Right renal cortex interstitium (tissue), 3 donors: ENCODE data around the gene CHRM1. TPM values are rescaled to one million over a fixed set of nuclear protein-coding genes. Genes with fewer than 3 reads are reported as not detected.
"Not testable (repeated sequence)": the region's sequence is repeated elsewhere in the genome, so short reads cannot be mapped to it uniquely, and the experiment has no call there.

ENCODE experiments used
- DNase-seq, 3 donors: peaks; one replicate each; pipeline ENCODE4 v3.0.0-alpha.2; 2013; ENCODE audit warnings: low read depth in 3 of 3, low spot score in 2 of 3
- polyA plus RNA-seq, 3 donors: library from polyadenylated mRNA; unstranded; fragments of 120-200 nt; gene quantifications; one replicate each; pipeline ENCODE4 v1.2.1, GENCODE V29; 2013; ENCODE audit not compliant: insufficient read length in 3 of 3

The CHRM1 gene, protein sequence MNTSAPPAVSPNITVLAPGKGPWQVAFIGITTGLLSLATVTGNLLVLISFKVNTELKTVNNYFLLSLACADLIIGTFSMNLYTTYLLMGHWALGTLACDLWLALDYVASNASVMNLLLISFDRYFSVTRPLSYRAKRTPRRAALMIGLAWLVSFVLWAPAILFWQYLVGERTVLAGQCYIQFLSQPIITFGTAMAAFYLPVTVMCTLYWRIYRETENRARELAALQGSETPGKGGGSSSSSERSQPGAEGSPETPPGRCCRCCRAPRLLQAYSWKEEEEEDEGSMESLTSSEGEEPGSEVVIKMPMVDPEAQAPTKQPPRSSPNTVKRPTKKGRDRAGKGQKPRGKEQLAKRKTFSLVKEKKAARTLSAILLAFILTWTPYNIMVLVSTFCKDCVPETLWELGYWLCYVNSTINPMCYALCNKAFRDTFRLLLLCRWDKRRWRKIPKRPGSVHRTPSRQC
- polyA plus RNA-seq, result under 1 TPM in 2 of 3 donors, not detected in 1; 0.04 to 0.15 TPM

DNA sequence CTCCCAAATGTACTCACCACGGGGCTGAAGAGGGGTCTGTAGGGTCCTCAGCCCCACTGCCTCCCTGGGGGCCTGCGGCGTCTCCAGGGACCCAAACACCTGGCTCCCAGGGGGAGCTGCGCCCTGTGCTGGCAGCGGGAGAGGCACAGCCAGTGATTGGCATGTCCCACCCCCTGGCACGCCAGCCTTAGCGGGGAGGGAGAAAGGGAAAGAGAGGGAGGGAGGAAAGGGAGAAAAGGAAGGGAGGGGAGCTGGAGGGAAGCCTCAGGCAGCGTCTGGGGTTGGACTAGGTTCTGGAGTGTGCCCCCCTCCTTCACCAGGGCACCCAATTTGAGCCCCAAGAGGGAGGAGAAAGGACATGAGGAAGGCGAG, at the start of gene CHRM1:
Gene CHRM1 (minus strand): TSS at position 163 of the 372 bp plus-strand sequence. CDS start 10,263 bp downstream, outside the sequence.
- no peak for DNase-seq

DNA sequence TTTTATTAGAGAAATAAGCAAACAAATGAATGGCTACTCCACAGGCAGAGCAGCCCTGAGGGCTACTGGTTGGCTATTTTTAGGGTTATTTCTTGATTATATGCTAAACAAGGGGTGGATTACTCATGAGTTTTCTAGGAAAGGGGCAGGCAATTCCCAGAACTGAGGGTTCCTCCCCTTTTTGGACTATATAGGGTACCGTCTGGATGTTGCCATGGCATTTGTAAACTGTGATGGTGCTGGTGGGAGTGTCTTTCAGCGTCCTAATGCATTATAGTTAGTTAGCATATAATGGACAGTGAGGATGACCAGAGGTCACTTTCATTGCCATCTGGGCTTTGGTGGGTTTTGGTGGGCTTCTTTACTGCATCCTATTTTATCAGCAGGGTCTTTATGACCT, 44.4 kb upstream of the CHRM1 start:
- no peak for DNase-seq

- DNase-seq, result no peak
Observed at GRCh38 chr11:62962391-62962790, 41.2 kb upstream of the CHRM1 start.

- no peak for DNase-seq
Observed at GRCh38 chr11:62961017-62961570, 39.9 kb upstream of the CHRM1 start.

DNA sequence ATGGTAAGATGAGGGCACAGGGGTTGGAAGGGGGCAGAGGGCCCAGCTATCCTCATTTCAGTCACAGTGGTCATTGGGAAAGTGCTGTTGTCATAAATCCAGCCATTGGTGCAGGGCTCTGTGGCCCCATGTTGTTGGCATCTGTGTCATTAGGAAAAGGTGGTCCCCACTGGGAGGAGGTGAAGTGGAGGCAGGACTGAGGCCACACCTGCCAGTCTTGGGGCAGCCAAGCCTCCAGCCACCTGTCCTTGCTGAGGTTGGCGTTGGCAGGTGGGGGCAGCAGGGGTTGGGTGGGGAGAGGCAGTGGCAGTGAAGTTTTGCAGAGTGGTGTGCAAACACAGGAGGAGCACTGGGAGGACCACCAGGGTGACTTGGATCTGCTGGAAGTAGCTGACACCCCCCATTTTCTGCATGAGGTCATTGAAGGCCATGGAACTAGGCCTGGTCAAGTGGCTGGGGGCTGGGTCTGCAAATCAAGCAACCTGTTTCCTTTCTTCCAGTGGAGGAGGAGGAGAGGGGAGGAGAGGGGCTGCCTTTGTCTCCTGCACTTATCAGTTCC, 38.3 kb upstream of the CHRM1 start:
- no peak for DNase-seq

DNA sequence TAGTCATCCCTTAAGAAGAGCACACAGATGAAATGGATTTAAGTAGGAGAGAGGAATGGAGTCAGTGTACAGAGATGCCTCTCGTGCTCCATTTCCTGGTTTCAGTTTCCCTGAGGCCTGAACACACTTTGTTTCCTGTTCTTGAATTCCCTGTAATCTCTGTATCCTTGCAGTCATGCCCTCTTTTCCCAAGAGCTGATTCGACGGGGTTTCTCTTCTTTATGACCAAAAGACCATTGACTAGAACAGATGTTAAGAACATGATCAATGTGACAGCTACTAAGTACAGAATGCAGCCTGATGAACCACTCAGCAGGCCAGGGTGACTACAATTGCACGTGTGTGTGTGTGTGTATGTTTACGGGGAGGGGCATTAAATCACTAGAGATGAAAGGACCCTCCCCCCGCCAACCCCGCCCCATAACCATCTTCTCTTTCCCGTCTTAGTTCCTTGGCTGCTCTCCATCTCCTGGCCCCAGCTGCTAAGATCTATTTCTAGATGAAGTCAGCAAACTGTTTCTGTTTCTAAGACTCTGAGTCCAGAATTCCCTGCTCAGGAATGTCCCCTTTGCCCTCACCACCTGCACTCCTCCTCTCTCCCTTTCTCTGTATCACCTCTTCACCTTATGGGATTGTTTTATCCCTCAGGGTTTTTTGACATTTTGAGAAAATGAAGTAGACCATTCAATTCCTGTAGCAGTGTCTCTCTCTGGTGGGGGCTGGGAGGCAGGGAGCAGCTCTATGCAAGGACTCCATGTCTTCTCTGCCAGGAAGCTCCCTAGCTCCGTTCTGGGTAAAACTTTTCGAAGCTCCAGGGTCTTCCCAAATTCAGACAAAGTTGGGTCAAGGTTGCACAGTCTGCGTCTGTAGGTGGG, 37.6 kb upstream of the CHRM1 start:
- peak; percentile 29 to 48 (median 36) for DNase-seq

GRCh38 chr11:62957147-62957546, 36.0 kb upstream of the CHRM1 start:
- no peak for DNase-seq

DNA sequence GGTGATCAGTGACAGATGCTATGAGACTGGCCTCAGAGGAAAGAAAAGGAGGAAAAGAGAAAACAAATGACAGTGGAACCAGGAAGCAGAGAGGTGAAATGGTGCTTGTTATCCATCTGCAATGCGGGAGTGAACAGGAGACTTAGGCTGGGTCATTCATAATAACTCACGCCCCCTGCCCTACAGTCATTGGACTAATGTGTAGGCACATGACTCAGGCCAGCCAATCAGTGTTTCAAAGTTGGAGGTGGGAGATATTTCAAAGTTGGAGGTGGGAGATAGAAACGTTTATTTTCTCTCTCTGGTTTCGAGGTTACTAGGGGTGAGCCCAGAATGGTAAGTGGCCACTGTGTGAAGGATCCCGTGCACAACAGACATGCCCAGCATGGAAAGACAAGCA, 33.3 kb upstream of the CHRM1 start:
- no peak for DNase-seq

- DNase-seq, result no peak
Observed at GRCh38 chr11:62953811-62954210, 32.6 kb upstream of the CHRM1 start.

- DNase-seq, result no peak
Observed at GRCh38 chr11:62948765-62949320, 27.7 kb upstream of the CHRM1 start.

DNA sequence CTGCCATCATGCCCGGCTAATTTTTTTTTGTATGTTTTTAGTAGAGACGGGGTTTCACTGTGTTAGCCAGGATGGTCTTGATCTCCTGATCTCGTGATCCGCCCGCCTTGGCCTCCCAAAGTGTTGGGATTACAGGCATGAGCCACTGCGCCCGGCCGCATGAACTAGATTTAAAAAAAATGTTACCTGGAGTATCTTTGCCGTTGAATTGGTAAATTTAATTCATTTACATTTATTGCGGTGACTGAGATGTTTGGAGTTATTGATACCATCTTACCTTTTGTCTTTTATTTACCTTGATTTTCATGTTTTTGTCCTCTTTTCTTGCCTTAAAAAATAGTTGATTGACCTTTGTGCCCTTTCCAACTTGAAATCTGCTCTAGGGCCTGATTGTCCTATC, 24.4 kb upstream of the CHRM1 start:
- not testable (repeated sequence) for DNase-seq

- DNase-seq, result not testable (repeated sequence)
Observed at GRCh38 chr11:62937528-62937927, 16.4 kb upstream of the CHRM1 start.

DNA sequence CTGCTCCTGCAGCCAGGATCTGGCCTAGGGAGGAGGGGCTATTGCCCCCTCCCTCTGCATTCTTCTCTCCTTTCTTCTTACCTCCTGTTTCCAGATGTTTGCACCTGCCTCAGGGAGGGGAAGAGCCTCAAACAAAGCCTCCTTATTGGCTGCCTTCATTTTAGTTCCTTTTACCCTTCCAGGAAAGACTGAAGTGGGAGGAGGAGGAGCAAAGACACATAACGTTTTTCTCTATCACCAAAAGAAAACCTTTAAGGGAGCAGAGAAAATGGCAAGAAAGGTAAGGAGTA, 13.3 kb upstream of the CHRM1 start:
- DNase-seq, result no peak

DNA sequence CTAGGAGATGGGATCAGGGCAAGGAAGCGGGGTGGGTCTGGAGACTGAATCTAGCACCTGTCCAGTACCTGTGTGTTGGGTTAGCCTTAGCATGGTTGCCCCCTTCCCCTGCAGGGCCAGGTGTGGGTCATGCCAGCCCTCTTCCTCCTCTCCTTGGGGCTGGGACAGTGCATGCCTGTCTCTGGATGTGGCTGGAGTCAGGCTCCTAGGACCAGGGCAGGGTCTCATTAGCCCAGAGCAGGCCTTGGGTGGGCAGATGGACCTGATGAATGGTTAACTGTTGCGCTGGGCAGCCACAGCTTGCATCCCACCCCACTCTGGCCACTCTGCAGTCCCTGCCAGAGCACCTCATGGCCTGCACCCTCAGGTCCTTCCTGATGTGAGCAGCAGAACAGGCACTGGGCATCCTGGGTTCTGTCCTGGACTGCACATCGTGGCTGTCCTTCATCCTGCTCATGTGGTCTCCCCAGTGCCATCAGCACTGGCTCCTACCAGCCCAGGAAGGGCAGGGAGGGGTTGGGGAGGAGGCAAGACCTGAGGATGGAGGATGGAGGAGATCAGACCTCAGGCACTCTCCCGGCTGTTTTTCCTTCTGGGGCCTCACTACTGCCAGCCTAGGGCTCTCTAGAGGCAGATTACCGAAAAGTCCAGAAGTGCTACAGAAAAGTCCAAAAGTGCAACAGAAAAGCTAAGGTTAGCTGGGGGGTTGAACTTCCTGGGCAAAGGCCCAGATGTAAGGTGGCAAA, 12.8 kb upstream of the CHRM1 start:
- no peak for DNase-seq

- DNase-seq, result no peak
Observed at GRCh38 chr11:62933285-62933684, 12.1 kb upstream of the CHRM1 start.

GRCh38 chr11:62931499-62932278, 10.5 kb upstream of the CHRM1 start:
- no peak for DNase-seq

- no peak for DNase-seq
Observed at GRCh38 chr11:62930666-62931065, 9.5 kb upstream of the CHRM1 start.

DNA sequence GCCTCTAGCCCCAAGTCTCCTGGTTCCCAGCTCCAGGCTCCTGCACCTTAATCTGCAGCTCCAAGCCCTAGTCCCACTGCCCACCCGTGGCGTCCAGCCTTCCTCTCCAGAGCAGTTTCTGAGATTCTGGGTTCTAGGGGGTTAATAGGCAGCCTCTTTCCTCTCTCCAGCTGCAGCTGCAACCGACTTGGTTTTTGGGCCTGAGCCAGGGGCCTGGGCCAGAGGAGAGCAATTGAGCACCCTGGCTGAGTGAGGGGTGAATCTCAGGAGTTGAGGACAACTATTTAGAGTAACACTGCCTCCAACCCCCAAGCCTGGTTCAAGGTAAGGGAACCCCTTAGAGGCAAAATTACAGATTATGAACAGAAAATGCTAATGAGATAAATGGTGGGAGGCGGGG, 9.0 kb upstream of the CHRM1 start:
- DNase-seq, result no peak

GRCh38 chr11:62928011-62928410, 6.8 kb upstream of the CHRM1 start:
- DNase-seq, result no peak
